H1 (cell line): Measurements from ENCODE around the gene PLXNB1. TPM values are rescaled to one million over a fixed set of nuclear protein-coding genes. Genes with fewer than 3 reads are reported as not detected.

Source experiments
- CTCF ChIA-PET: fragments of 300-600 bp; sonication (Branson Sonifier 250); formaldehyde crosslinking; loops from one replicate; lab custom pipeline; 2021; ENCODE audit not compliant: partially characterized antibody; lab: Charles Lee
- POLR2A ChIA-PET: fragments of 300-600 bp; sonication (Branson Sonifier 250); formaldehyde crosslinking; loops from one replicate; lab custom pipeline; 2021; ENCODE audit warnings: inconsistent platforms; ENCODE audit not compliant: partially characterized antibody; lab: Charles Lee
- DNase-seq, 2 experiments: peaks; one replicate each; pipeline versions ENCODE4 v3.0.0 to v3.0.0-alpha.2; 2010 to 2022; ENCODE audit warnings: low spot score in 2 of 2, low read depth in 1 of 2, mixed read lengths in 1 of 2
- FAIRE-seq: peaks from 2 replicates; lab custom pipeline; 2011; peaks lifted over from hg19 to GRCh38; lab: Jason Lieb, UNC
- H2AFZ ChIP-seq: 2 replicates; pipeline ENCODE4 v1.8.1; 2012; ENCODE audit warnings: low read length, inconsistent platforms
- H2AK5ac ChIP-seq: 2 replicates; pipeline ENCODE4 v1.6.1; 2013; ENCODE audit warnings: low read depth, low read length
- H2BK120ac ChIP-seq: replicated peaks from 2 replicates; pipeline ENCODE3; 2013; ENCODE audit warnings: low read depth, low read length, inconsistent platforms
- H2BK12ac ChIP-seq: 2 replicates; pipeline ENCODE4 v1.6.1; 2013; ENCODE audit warnings: low read depth, low read length
- H2BK15ac ChIP-seq: 2 replicates; pipeline ENCODE4 v1.6.1; 2013; ENCODE audit warnings: low read length
- H2BK20ac ChIP-seq: 2 replicates; pipeline ENCODE4 v1.6.1; 2013; ENCODE audit warnings: low read length
- H2BK5ac ChIP-seq: 2 replicates; pipeline ENCODE4 v1.6.1; 2013; ENCODE audit warnings: low read depth, low read length
- H3K14ac ChIP-seq: 2 replicates; pipeline ENCODE4 v1.6.1; 2013; ENCODE audit warnings: inconsistent platforms; ENCODE audit not compliant: insufficient read length
- H3K18ac ChIP-seq: 2 replicates; pipeline ENCODE4 v1.6.1; 2013; ENCODE audit warnings: low read length; ENCODE audit errors: extremely low read depth
- H3K23ac ChIP-seq: 2 replicates; pipeline ENCODE4 v1.6.1; 2013; ENCODE audit warnings: inconsistent platforms; ENCODE audit not compliant: insufficient read length
- H3K23me2 ChIP-seq: 2 replicates; pipeline ENCODE4 v1.6.1; 2013; ENCODE audit warnings: low read depth, low read length
- H3K27ac ChIP-seq: 2 replicates; pipeline ENCODE4 v1.6.1; 2011; ENCODE audit warnings: low read depth, low read length, inconsistent platforms
- H3K27me3 ChIP-seq, 4 experiments: replicated peaks in 1 of 4; 1 replicate in 1 of 4; 2 replicates in 3 of 4; pipeline versions ENCODE4 v1.6.1 to v1.8.1; 2011 to 2013; ENCODE audit warnings: low read length in 3 of 4, mild to moderate bottlenecking in 3 of 4, inconsistent platforms in 2 of 4, mixed read lengths in 2 of 4, moderate library complexity in 1 of 4; ENCODE audit not compliant: control insufficient read depth in 3 of 4, insufficient read depth in 3 of 4; ENCODE audit errors: extremely low read depth in 1 of 4
- H3K36me3 ChIP-seq, 4 experiments: 2 replicates each; pipeline versions ENCODE4 v1.6.1 to v1.8.1; 2011 to 2013; ENCODE audit warnings: mild to moderate bottlenecking in 4 of 4, low read length in 3 of 4, moderate library complexity in 2 of 4, control low read depth in 1 of 4, inconsistent platforms in 1 of 4; ENCODE audit not compliant: insufficient read depth in 4 of 4, control insufficient read depth in 2 of 4
- H3K4ac ChIP-seq: replicated peaks from 2 replicates; pipeline ENCODE3; 2013; ENCODE audit warnings: low read length, low read depth, mixed read lengths, inconsistent platforms; ENCODE audit not compliant: insufficient read length
- H3K4me1 ChIP-seq, 4 experiments: replicated peaks in 1 of 4; 1 replicate in 1 of 4; 2 replicates in 3 of 4; pipeline versions ENCODE4 v1.6.1 to v1.8.1; 2011 to 2013; ENCODE audit warnings: low read length in 3 of 4, inconsistent platforms in 2 of 4, mixed read lengths in 1 of 4; ENCODE audit not compliant: insufficient read depth in 4 of 4, control insufficient read depth in 3 of 4
- H3K4me2 ChIP-seq, 2 experiments: 2 replicates each; pipeline versions ENCODE4 v1.6.1 to v1.8.1; 2011 to 2013; ENCODE audit warnings: low read depth in 2 of 2, low read length in 2 of 2, control low read depth in 1 of 2, inconsistent platforms in 1 of 2, mild to moderate bottlenecking in 1 of 2; ENCODE audit not compliant: insufficient read depth in 1 of 2
- H3K4me3 ChIP-seq, 4 experiments: fragments of 200-600, 300-600 bp in 1 of 4; sonication (generic), shearing (Covaris generic), sonication (Bioruptor Twin) in 1 of 4; 2 replicates each; pipeline versions ENCODE4 v1.5.1 to v1.8.1; 2011 to 2016; ENCODE audit warnings: low read length in 4 of 4, low read depth in 3 of 4, control low read depth in 2 of 4, inconsistent platforms in 2 of 4, mild to moderate bottlenecking in 2 of 4, mixed read lengths in 1 of 4, moderate library complexity in 1 of 4; ENCODE audit not compliant: insufficient read depth in 2 of 4; ENCODE audit errors: extremely low read depth in 1 of 4
- H3K56ac ChIP-seq: replicated peaks from 2 replicates; pipeline ENCODE3; 2013; ENCODE audit warnings: low read depth, mild to moderate bottlenecking, mixed read lengths, low read length, inconsistent platforms; ENCODE audit not compliant: insufficient read length
- H3K79me1 ChIP-seq: 2 replicates; pipeline ENCODE4 v1.6.1; 2013; ENCODE audit warnings: low read depth, low read length, control low read depth
- H3K79me2 ChIP-seq, 2 experiments: 2 replicates each; pipeline versions ENCODE4 v1.6.1 to v1.8.1; 2012 to 2013; ENCODE audit warnings: low read length in 2 of 2, mild to moderate bottlenecking in 2 of 2, inconsistent platforms in 1 of 2; ENCODE audit not compliant: insufficient read depth in 2 of 2, control insufficient read depth in 1 of 2
- H3K9ac ChIP-seq, 4 experiments: replicated peaks in 1 of 4; 1 replicate in 1 of 4; 2 replicates in 3 of 4; pipeline versions ENCODE4 v1.6.1 to v1.8.1; 2011 to 2013; ENCODE audit warnings: low read depth in 3 of 4, low read length in 3 of 4, control low read depth in 2 of 4, mild to moderate bottlenecking in 2 of 4, moderate library complexity in 2 of 4, inconsistent platforms in 1 of 4; ENCODE audit errors: extremely low read depth in 1 of 4
- H3K9me3 ChIP-seq, 2 experiments: 2 replicates each; pipeline versions ENCODE4 v1.6.1 to v1.8.1; 2012 to 2013; ENCODE audit warnings: mild to moderate bottlenecking in 2 of 2, moderate library complexity in 2 of 2, control low read depth in 1 of 2, inconsistent platforms in 1 of 2, low read depth in 1 of 2, low read length in 1 of 2, mixed read lengths in 1 of 2; ENCODE audit not compliant: insufficient read depth in 2 of 2
- H4K20me1 ChIP-seq, 2 experiments: replicated peaks in 1 of 2; 2 replicates each; pipeline versions ENCODE3 to v1.8.1; 2011 to 2013; ENCODE audit warnings: inconsistent platforms in 2 of 2, low read length in 2 of 2, mild to moderate bottlenecking in 1 of 2; ENCODE audit not compliant: insufficient read depth in 2 of 2, control insufficient read depth in 1 of 2
- H4K5ac ChIP-seq: 2 replicates; pipeline ENCODE4 v1.6.1; 2013; ENCODE audit warnings: low read length, low read depth, mixed read lengths, inconsistent platforms; ENCODE audit not compliant: insufficient read length
- H4K8ac ChIP-seq: 2 replicates; pipeline ENCODE4 v1.8.0; 2013; ENCODE audit warnings: mild to moderate bottlenecking, moderate library complexity, low read length, inconsistent platforms; ENCODE audit not compliant: insufficient read depth; ENCODE audit errors: extremely low read depth
- H4K91ac ChIP-seq: replicated peaks from 2 replicates; pipeline ENCODE3; 2013; ENCODE audit warnings: low read length, mixed read lengths, inconsistent platforms; ENCODE audit not compliant: insufficient read length
- ASH2L ChIP-seq: fragments of 200-600, 300-600 bp; sonication (generic); IDR thresholded peaks from one replicate; pipeline ENCODE4 v1.7.1; 2017; ENCODE audit warnings: low read length
- CREB1 ChIP-seq: IDR thresholded peaks from 2 replicates; pipeline ENCODE4 v1.6.1; 2012; ENCODE audit warnings: inconsistent platforms
- EP300 ChIP-seq, 2 experiments: IDR thresholded peaks; 1 replicate in 1 of 2; 2 replicates in 1 of 2; pipeline ENCODE4 v1.6.1; 2011 to 2012; ENCODE audit warnings: low read depth in 2 of 2, low read length in 2 of 2, mild to moderate bottlenecking in 2 of 2, borderline replicate concordance in 1 of 2, inconsistent platforms in 1 of 2, moderate library complexity in 1 of 2
- EZH2 ChIP-seq: fragments of 200-600 bp; sonication (generic); IDR thresholded peaks from 2 replicates; pipeline ENCODE4 v1.7.1; 2012; ENCODE audit warnings: low read depth, mild to moderate bottlenecking, moderate library complexity, low read length, inconsistent platforms; ENCODE audit not compliant: severe bottlenecking
- HDAC6 ChIP-seq: IDR thresholded peaks from one replicate; pipeline ENCODE4 v1.7.1; 2012; ENCODE audit warnings: low read depth, mild to moderate bottlenecking, inconsistent platforms, low read length, moderate library complexity
- KDM4A ChIP-seq: IDR thresholded peaks from one replicate; pipeline ENCODE4 v1.7.1; 2012; ENCODE audit warnings: low read depth, mild to moderate bottlenecking, moderate library complexity, low read length, inconsistent platforms; ENCODE audit not compliant: severe bottlenecking
- RFX5 ChIP-seq: IDR thresholded peaks from 2 replicates; pipeline ENCODE4 v1.6.1; 2011; ENCODE audit warnings: low read depth, low read length, improper control_type of control experiment, borderline replicate concordance
- RNF2 ChIP-seq: fragments of 200-900, 300-1000 bp; sonication (generic); IDR thresholded peaks from 2 replicates; pipeline ENCODE4 v1.7.1; 2016; ENCODE audit warnings: borderline replicate concordance, low read depth, mild to moderate bottlenecking, antibody characterized with exemption, low read length; ENCODE audit not compliant: poor library complexity, severe bottlenecking; ENCODE audit errors: missing control alignments
- TAF1 ChIP-seq: IDR thresholded peaks from 2 replicates; pipeline ENCODE4 v1.6.1; 2011; ENCODE audit warnings: mild to moderate bottlenecking, low read depth, low read length
- TCF12 ChIP-seq: IDR thresholded peaks from 2 replicates; pipeline ENCODE4 v1.6.1; 2011; ENCODE audit warnings: low read depth, mild to moderate bottlenecking, low read length
- WGBS, 2 experiments: shearing (Covaris generic) in 1 of 2; methylation state at CpG; one replicate each; pipeline versions ENCODE4 v1.1.6 to v1.1.7; 2013 to 2015; ENCODE audit warnings: low lambda C conversion rate in 2 of 2, mixed read lengths in 2 of 2, inconsistent platforms in 1 of 2, low coverage in 1 of 2, missing lambda C conversion rate in 1 of 2; ENCODE audit not compliant: insufficient replicate concordance in 2 of 2, insufficient coverage in 1 of 2, insufficient read length in 1 of 2; ENCODE audit errors: extremely low coverage in 1 of 2, missing lambda C conversion rate in 1 of 2; 5-methylcytosine and 5-hydroxymethylcytosine counted together
- polyA plus RNA-seq, 7 experiments: library from polyadenylated mRNA; depleted of rRNA in 3 of 7; stranded (reverse) in 5 of 7; unstranded in 2 of 7; fragments of >200 nt in 5 of 7; fragments of 200-250 nt in 2 of 7; gene quantifications; 1 replicate in 5 of 7; 2 replicates in 1 of 7; 4 replicates in 1 of 7; pipeline versions ENCODE4 v1.2.1 to v1.2.3, GENCODE V29; 2011 to 2013; ENCODE audit warnings: missing spikeins in 2 of 7, mixed read lengths in 2 of 7
- total RNA-seq: library from RNA; stranded (reverse); fragmentation: NEBNext Ultra II Directional; extraction: Animal tissue kit (Norgen Biotek cat#: 25700); gene quantifications from 2 replicates; pipeline ENCODE4 v1.2.1, GENCODE V29; 2021

PLXNB1 gene
- total and polyA plus RNA-seq, 2 of the 8 experiments (the other 6 are each of a cell fraction or from before 2014, with no cell fraction given), result 109 to 114 TPM

- H3K4me1 ChIP-seq, result peaks cover 3 to 15% (median 6%) of the 10 kb centered on the region in 4 experiments; a peak in 5 of 7 replicates
- H3K23ac ChIP-seq, result no peak within 1 kb of the TSS
- peak within 1 kb of the TSS; percentile 66 for H3K27ac ChIP-seq
- 3% methylated on average over 82 of the region's 91 CpGs; no CpG with 5 or more reads in 1 of the 2 experiments for WGBS, 2 experiments
- no peak within 1 kb of the TSS for H2BK120ac ChIP-seq
- peak within 1 kb of the TSS; percentile 59 to 82 (median 80) for H3K9ac ChIP-seq
- H3K4me2 ChIP-seq, result peak within 1 kb of the TSS; percentile 85 to 94
- H3K79me1 ChIP-seq, result peaks cover 4% of the 10 kb centered on the region
- no peaks in the 10 kb centered on the region for H3K27me3 ChIP-seq
- H3K9me3 ChIP-seq, result no peaks in the 10 kb centered on the region
- H3K23me2 ChIP-seq, result peaks cover 11% of the 10 kb centered on the region
- no peak within 1 kb of the TSS for H2BK12ac ChIP-seq
- peaks cover 0 to 21% of the 10 kb centered on the region in 2 experiments; a peak in 2 of 4 replicates for H3K79me2 ChIP-seq
- H2BK5ac ChIP-seq, result peak within 1 kb of the TSS; percentile 57; the same call in 1 of the 2 replicates
- H2BK20ac ChIP-seq, result no peak within 1 kb of the TSS
- H4K5ac ChIP-seq, result peak within 1 kb of the TSS; percentile 73
- no peak within 1 kb of the TSS for H3K14ac ChIP-seq
- H4K8ac ChIP-seq, result peak within 1 kb of the TSS; percentile 97; the same call in 1 of the 2 replicates
- peaks cover 7 to 26% (median 15%) of the 10 kb centered on the region in 4 experiments for H3K36me3 ChIP-seq
- peak within 1 kb of the TSS; percentile 94 for H3K18ac ChIP-seq
- H3K4me3 ChIP-seq, result peak within 1 kb of the TSS; percentile 80 to 98 (median 96)
- no peak for FAIRE-seq
- no peak within 1 kb of the TSS; the same call in 1 of the 2 replicates for H2AK5ac ChIP-seq
- ChIA-PET CTCF (interaction anchor here (1.0 to 5.2 kb wide), 8 partner anchors 10 to 102 kb away, joined by 3 to 38 read pairs (median 4); no protein-coding TSS in a partner anchor), POLR2A (interaction anchor here (0.6 to 10.3 kb wide), 25 partner anchors 11 to 261 kb away, joined by 3 to 233 read pairs (median 4); partner anchors contain the start of genes NME6, PFKFB4, PLXNB1 and SHISA5)
- peak in 1 of 2 experiments; percentile 95 for DNase-seq
- H2BK15ac ChIP-seq, result 0 out of 2 replicates have a peak within 1 kb of the TSS, but pooled peaks have one; percentile 8
- peaks cover 0 to 8% of the 10 kb centered on the region in 2 experiments for H4K20me1 ChIP-seq
- H3K56ac ChIP-seq, result peak within 1 kb of the TSS; percentile 32
- peak within 1 kb of the TSS; percentile 75 for H4K91ac ChIP-seq
- peak within 1 kb of the TSS; percentile 85 for H3K4ac ChIP-seq
- H2AFZ ChIP-seq, result peak within 1 kb of the TSS; percentile 85
- peak; percentile 97 for TF ChIP-seq TAF1
- TF ChIP-seq ASH2L, result peak; percentile 92
- TF ChIP-seq EZH2, result no peak
- 0 out of 2 replicates have a peak, but pooled peaks have one; percentile 15 for TF ChIP-seq TCF12
- TF ChIP-seq HDAC6, result no peak
- peak; percentile 99 for TF ChIP-seq CREB1
- peak in 1 of 2 experiments; percentile 35; a peak in 1 of 3 replicates for TF ChIP-seq EP300 (IDR thresholded peaks at IDR 0.05; ENCODE audit: borderline replicate concordance in 1 of 2, low read depth in 2 of 2, low read length in 2 of 2)
- peak; percentile 100 for TF ChIP-seq KDM4A
- no peak for TF ChIP-seq RFX5
- TF ChIP-seq RNF2, result no peak
These were observed 16.7 kb upstream of the PLXNB1 start, which contains the start of gene ATRIP for GRCh38 chr3:48446425-48447193. ATRIP (plus strand) TSS chr3:48446737; CDS start chr3:48446846, 109 bp downstream.
